B cell (primary cell): ENCODE results near the gene MKRN2OS. TPM values are rescaled to one million over a fixed set of nuclear protein-coding genes. Genes with fewer than 3 reads are reported as not detected.

Experiments
- ATAC-seq: fragments of 200-7000 bp; cut with Tn5 transposase; one replicate; pipeline ENCODE4 v1.10.0; 2021; ENCODE audit warnings: low read depth, mild to moderate bottlenecking, moderate number of reproducible peaks, moderate library complexity
- CTCF ChIA-PET: fragments of 350-600 bp; sonication (Branson Sonifier 250); formaldehyde crosslinking; loops from one replicate; lab custom pipeline; 2021; ENCODE audit warnings: antibody characterized with exemption, inconsistent platforms; lab: Charles Lee
- POLR2A ChIA-PET: fragments of 350-600 bp; sonication (Branson Sonifier 250); formaldehyde crosslinking; loops from one replicate; lab custom pipeline; 2021; ENCODE audit warnings: antibody characterized with exemption; lab: Charles Lee
- DNase-seq: peaks from one replicate; pipeline ENCODE4 v3.0.0; 2013
- H2AFZ ChIP-seq: 2 replicates; pipeline ENCODE4 v1.6.1; 2012; ENCODE audit warnings: mild to moderate bottlenecking, low read depth, low read length; ENCODE audit not compliant: insufficient read depth, poor library complexity, severe bottlenecking
- H3K27ac ChIP-seq, 2 donors: 1 replicate in 1 of 2; 2 replicates in 1 of 2; pipeline ENCODE4 v1.5.1; 2012 to 2013; ENCODE audit warnings: low read length in 2 of 2, mild to moderate bottlenecking in 2 of 2, moderate library complexity in 1 of 2
- H3K27me3 ChIP-seq, 4 experiments: fragments of 200-600 bp in 1 of 4; sonication (generic) in 1 of 4; replicated peaks in 1 of 4; 1 replicate in 2 of 4; 2 replicates in 2 of 4; pipeline versions ENCODE4 v1.6.1 to v1.7.0; 2013 to 2016; ENCODE audit warnings: low read length in 3 of 4, mild to moderate bottlenecking in 2 of 4, mixed read lengths in 1 of 4, moderate library complexity in 1 of 4; ENCODE audit not compliant: insufficient read depth in 4 of 4, control insufficient read depth in 3 of 4; ENCODE audit errors: control extremely low read depth in 1 of 4
- H3K36me3 ChIP-seq, 2 experiments: replicated peaks in 1 of 2; 1 replicate in 1 of 2; 2 replicates in 1 of 2; pipeline versions ENCODE4 v1.6.1 to v1.7.1; 2013; ENCODE audit warnings: low read length in 1 of 2; ENCODE audit not compliant: insufficient read depth in 2 of 2, control insufficient read depth in 1 of 2; ENCODE audit errors: control extremely low read depth in 1 of 2, extremely low read depth in 1 of 2
- H3K4me1 ChIP-seq, 2 donors: fragments of 200-600 bp in 1 of 2; sonication (generic) in 1 of 2; 1 replicate in 1 of 2; 2 replicates in 1 of 2; pipeline versions ENCODE4 v1.5.1 to v1.6.1; 2013 to 2017; ENCODE audit warnings: low read length in 2 of 2; ENCODE audit not compliant: control insufficient read depth in 2 of 2, insufficient read depth in 2 of 2
- H3K4me2 ChIP-seq: replicated peaks from 2 replicates; pipeline ENCODE3; 2012; ENCODE audit warnings: mild to moderate bottlenecking, low read depth, low read length; ENCODE audit not compliant: poor library complexity, severe bottlenecking
- H3K4me3 ChIP-seq, 5 experiments: fragments of 200-600 bp in 1 of 5; sonication (generic) in 1 of 5; 1 replicate in 3 of 5; 2 replicates in 2 of 5; pipeline versions ENCODE4 v1.5.1 to v1.7.0; 2011 to 2016; ENCODE audit warnings: low read length in 4 of 5, mild to moderate bottlenecking in 4 of 5, low read depth in 2 of 5, control low read depth in 1 of 5, moderate library complexity in 1 of 5; ENCODE audit not compliant: insufficient read depth in 1 of 5; ENCODE audit errors: control extremely low read depth in 1 of 5, extremely low read depth in 1 of 5
- H3K79me2 ChIP-seq: fragments of 200-600 bp; sonication (generic); one replicate; pipeline ENCODE4 v1.6.0; 2016; ENCODE audit warnings: low read length; ENCODE audit not compliant: control insufficient read depth, insufficient read depth
- H3K9ac ChIP-seq: fragments of 200-600 bp; sonication (generic); 2 replicates; pipeline ENCODE4 v1.6.1; 2017; ENCODE audit warnings: mild to moderate bottlenecking, low read length, moderate library complexity
- H3K9me3 ChIP-seq, 3 donors: one replicate each; pipeline versions ENCODE4 v1.6.1 to v1.7.1; 2013; ENCODE audit warnings: low read length in 2 of 3; ENCODE audit not compliant: control insufficient read depth in 2 of 3, insufficient read depth in 1 of 3; ENCODE audit errors: control extremely low read depth in 1 of 3
- H4K20me1 ChIP-seq: 2 replicates; pipeline ENCODE4 v1.6.0; 2012; ENCODE audit warnings: mild to moderate bottlenecking, low read length; ENCODE audit not compliant: insufficient read depth, control insufficient read depth, poor library complexity, severe bottlenecking
- H3K27ac Mint-ChIP-seq: one replicate; pipeline ENCODE4 v1.8.0; 2021; ENCODE audit warnings: mixed read lengths
- H3K27me3 Mint-ChIP-seq: one replicate; pipeline ENCODE4 v1.8.0; 2021; ENCODE audit warnings: mixed read lengths
- H3K4me1 Mint-ChIP-seq: one replicate; pipeline ENCODE4 v1.8.0; 2021; ENCODE audit warnings: mixed read lengths
- H3K4me3 Mint-ChIP-seq: one replicate; pipeline ENCODE4 v1.8.0; 2021; ENCODE audit warnings: mixed read lengths
- H3K9me3 Mint-ChIP-seq: one replicate; pipeline ENCODE4 v1.8.0; 2022; ENCODE audit warnings: mixed read lengths; ENCODE audit not compliant: insufficient read depth
- CTCF ChIP-seq: fragments of 200-600 bp; IDR thresholded peaks from one replicate; pipeline ENCODE4 v1.8.0; 2022; ENCODE audit warnings: antibody characterized with exemption, mild to moderate bottlenecking
- EZH2 ChIP-seq: IDR thresholded peaks from 2 replicates; pipeline ENCODE4 v1.6.1; 2012; ENCODE audit warnings: borderline replicate concordance, low read depth, mild to moderate bottlenecking, moderate library complexity, low read length; ENCODE audit not compliant: insufficient read depth, poor library complexity, severe bottlenecking
- WGBS: methylation state at CpG from one replicate; pipeline ENCODE4 v1.1.5; 2013; ENCODE audit warnings: missing lambda C conversion rate; ENCODE audit not compliant: insufficient coverage; 5-methylcytosine and 5-hydroxymethylcytosine counted together
- intact Hi-C: fragments of 100-400 bp; cut with micrococcal nuclease; formaldehyde crosslinking; loops from one replicate; pipeline ENCODE4 v1.10.0; 2022
- polyA plus RNA-seq: library from polyadenylated mRNA; depleted of rRNA; stranded (reverse); fragments of >200 nt; gene quantifications from 2 replicates; pipeline ENCODE4 v1.2.3, GENCODE V29; 2012
- total RNA-seq, 2 donors: library from RNA; stranded (reverse); fragments of 120-200 nt in 1 of 2; gene quantifications; 1 replicate in 1 of 2; 2 replicates in 1 of 2; pipeline versions ENCODE4 v1.2.3 to v1.2.4, GENCODE V29; 2013 to 2022

MKRN2OS gene
- total and polyA plus RNA-seq, 2 donors (not counting 1 experiment from before 2014, with no cell fraction given) = not detected

- Histone ChIP-seq H3K9ac (no peak overlapping the region), H3K4me3 (no peak overlapping the region), H2AFZ (no peak overlapping the region), H3K79me2 (no peaks in the 10 kb centered on the region), H3K9me3 (no peaks in the 10 kb centered on the region), H3K4me1 (no peaks in the 10 kb centered on the region), H3K27me3 (no peaks in the 10 kb centered on the region), H3K36me3 (peaks cover 0 to 1% of the 10 kb centered on the region in 2 experiments), H4K20me1 (no peaks in the 10 kb centered on the region), H3K27ac (no peak overlapping the region), H3K4me2 (no peak overlapping the region)
- Mint-ChIP-seq H3K27me3 (no peaks in the 10 kb centered on the region), H3K9me3 (no peaks in the 10 kb centered on the region), H3K27ac (no peak overlapping the region), H3K4me1 (no peaks in the 10 kb centered on the region), H3K4me3 (no peak overlapping the region)
- TF ChIP-seq EZH2 (no peak), CTCF (no peak)
- no peak for ATAC-seq
- ChIA-PET CTCF (interaction anchor here (0.7 kb wide), 1 partner anchor 34 kb away, joined by 3 read pairs; no protein-coding TSS in a partner anchor), POLR2A (no interaction called here)
- intact Hi-C loops = no loop called here
- DNase-seq = no peak
- 86% methylated on average over 3 of the region's 8 CpGs for WGBS
These were observed 3.7 kb downstream of the MKRN2OS start for GRCh38 chr3:12541625-12542024.

GRCh38 chr3:12536423-12536822 is 8.9 kb downstream of the MKRN2OS start:
- H3K27me3 ChIP-seq = no peaks in the 10 kb centered on the region
- H3K9ac ChIP-seq = no peak overlapping the region
- H3K36me3 ChIP-seq = peaks cover 7 to 16% of the 10 kb centered on the region in 2 experiments
- H3K9me3 ChIP-seq = no peaks in the 10 kb centered on the region
- no peak overlapping the region for H3K27ac ChIP-seq
- no peaks in the 10 kb centered on the region for H3K79me2 ChIP-seq
- H3K27ac Mint-ChIP-seq = no peak overlapping the region
- H2AFZ ChIP-seq = no peak overlapping the region
- no peak overlapping the region for H3K4me3 Mint-ChIP-seq
- WGBS = 100% methylated on average over 2 of the region's 6 CpGs
- no peaks in the 10 kb centered on the region for H3K4me1 ChIP-seq
- H4K20me1 ChIP-seq = no peaks in the 10 kb centered on the region
- CTCF ChIA-PET = no interaction called here
- H3K4me3 ChIP-seq = no peak overlapping the region
- no peaks in the 10 kb centered on the region for H3K9me3 Mint-ChIP-seq
- no peak for DNase-seq
- TF ChIP-seq CTCF (no peak), EZH2 (no peak)
- no peaks in the 10 kb centered on the region for H3K27me3 Mint-ChIP-seq
- intact Hi-C loops = no loop called here
- ATAC-seq = no peak
- H3K4me1 Mint-ChIP-seq = no peaks in the 10 kb centered on the region
- H3K4me2 ChIP-seq = no peak overlapping the region
- POLR2A ChIA-PET = no interaction called here
